GM21529 (cell line): ENCODE results near the gene NTPCR.

Experiments used
- ATAC-seq: cut with Tn5 transposase; IDR thresholded peaks from one replicate; pipeline ENCODE4 v1.9.1; 2021; ENCODE audit not compliant: unreplicated experiment

Gene NTPCR

GRCh38 chr1:232956081-232956480 is 5.7 kb downstream of the NTPCR start:
- ATAC-seq, result no peak

- no peak for ATAC-seq
Observed at GRCh38 chr1:232958067-232958466, 7.7 kb downstream of the NTPCR start.

- no peak for ATAC-seq
Observed at GRCh38 chr1:232962761-232963745, 12.6 kb downstream of the NTPCR start.

- no peak for ATAC-seq
Observed at GRCh38 chr1:232964601-232965000, 14.2 kb downstream of the NTPCR start.

- peak; percentile 70 for ATAC-seq
Observed at GRCh38 chr1:232965124-232965911, 14.9 kb downstream of the NTPCR start.

GRCh38 chr1:232965912-232966217 is 15.5 kb downstream of the NTPCR start:
- ATAC-seq, result no peak

- ATAC-seq, result no peak
Observed at GRCh38 chr1:232966663-232967062, 16.3 kb downstream of the NTPCR start.

- ATAC-seq, result no peak
Observed at GRCh38 chr1:232968391-232968790, 18.0 kb downstream of the NTPCR start.

- ATAC-seq, result no peak
Observed at GRCh38 chr1:232968965-232969364, 18.6 kb downstream of the NTPCR start.

GRCh38 chr1:232969799-232970198 is 19.4 kb downstream of the NTPCR start:
- ATAC-seq, result no peak

- no peak for ATAC-seq
Observed at GRCh38 chr1:232970508-232970907, 20.1 kb downstream of the NTPCR start.

- ATAC-seq, result no peak
Observed at GRCh38 chr1:232973652-232974611, 23.5 kb downstream of the NTPCR start.

GRCh38 chr1:232974971-232975370 is 24.6 kb downstream of the NTPCR start:
- ATAC-seq, result no peak

GRCh38 chr1:232978091-232978634 is 27.8 kb downstream of the NTPCR start:
- ATAC-seq, result peak; percentile 70

GRCh38 chr1:232978815-232979214 is 28.4 kb downstream of the NTPCR start:
- ATAC-seq, result no peak

GRCh38 chr1:232979558-232979957 is 29.1 kb downstream of the NTPCR start:
- ATAC-seq, result no peak

- ATAC-seq, result no peak
Observed at GRCh38 chr1:232980355-232980978, 30.1 kb downstream of the NTPCR start.

GRCh38 chr1:232980986-232981560 is 30.7 kb downstream of the NTPCR start:
- no peak for ATAC-seq

GRCh38 chr1:232982238-232982944 is 32.0 kb downstream of the NTPCR start:
- ATAC-seq, result no peak
